ENCODE data around the gene IKZF2.

Gene IKZF2

GRCh38 chr2:212958757-212959295 lies 192.6 kb downstream of the IKZF2 start:
- DNase-seq (ENCODE audit: low spot score in 2 of 2) (no peak), ATAC-seq (peak; percentile 38)
- H3K9me3 Mint-ChIP-seq, result peaks cover 6% of the 10 kb centered on the region
- H3K36me3 Mint-ChIP-seq, result peaks cover 7% of the 10 kb centered on the region
- peak overlapping the region; percentile 91 for H3K27ac Mint-ChIP-seq
- H3K4me3 Mint-ChIP-seq, result peak overlapping the region; percentile 49
- H3K4me1 Mint-ChIP-seq, result peaks cover 56% of the 10 kb centered on the region

GRCh38 chr2:212958133-212958532 lies 193.3 kb downstream of the IKZF2 start:
- DNase-seq (ENCODE audit: low spot score in 2 of 2), result no peak
- Mint-ChIP-seq H3K27ac (peak overlapping the region; percentile 91), H3K4me3 (peak overlapping the region; percentile 49), H3K36me3 (peaks cover 9% of the 10 kb centered on the region), H3K9me3 (peaks cover 8% of the 10 kb centered on the region), H3K4me1 (peaks cover 63% of the 10 kb centered on the region)
- ATAC-seq, result no peak

GRCh38 chr2:212957624-212958023 lies 193.8 kb downstream of the IKZF2 start:
- DNase-seq (ENCODE audit: low spot score in 2 of 2) (no peak), ATAC-seq (peak; percentile 81)
- peak overlapping the region; percentile 49 for H3K4me3 Mint-ChIP-seq
- peaks cover 10% of the 10 kb centered on the region for H3K36me3 Mint-ChIP-seq
- peaks cover 9% of the 10 kb centered on the region for H3K9me3 Mint-ChIP-seq
- H3K4me1 Mint-ChIP-seq, result peaks cover 68% of the 10 kb centered on the region
- peak overlapping the region; percentile 91 for H3K27ac Mint-ChIP-seq

- Mint-ChIP-seq H3K4me3 (peak overlapping the region; percentile 49), H3K4me1 (peaks cover 68% of the 10 kb centered on the region), H3K27ac (peak overlapping the region; percentile 91), H3K9me3 (peaks cover 7% of the 10 kb centered on the region), H3K36me3 (peaks cover 16% of the 10 kb centered on the region)
- DNase-seq (ENCODE audit: low spot score in 2 of 2) (no peak), ATAC-seq (peak; percentile 66)
Observed at GRCh38 chr2:212956665-212957607, 194.5 kb downstream of the IKZF2 start.

GRCh38 chr2:212953170-212953920 lies 198.1 kb downstream of the IKZF2 start:
- H3K9me3 Mint-ChIP-seq, result peaks cover 13% of the 10 kb centered on the region
- DNase-seq (ENCODE audit: low spot score in 2 of 2), result no peak
- no peak overlapping the region for H3K4me3 Mint-ChIP-seq
- peaks cover 39% of the 10 kb centered on the region for H3K4me1 Mint-ChIP-seq
- peaks cover 22% of the 10 kb centered on the region for H3K36me3 Mint-ChIP-seq
- no peak for ATAC-seq
- H3K27ac Mint-ChIP-seq, result no peak overlapping the region

- Mint-ChIP-seq H3K9me3 (peaks cover 13% of the 10 kb centered on the region), H3K27ac (no peak overlapping the region), H3K36me3 (peaks cover 22% of the 10 kb centered on the region), H3K4me3 (no peak overlapping the region), H3K4me1 (peaks cover 19% of the 10 kb centered on the region)
- ATAC-seq (no peak), DNase-seq (ENCODE audit: low spot score in 2 of 2) (no peak)
Observed at GRCh38 chr2:212949786-212950185, 201.6 kb downstream of the IKZF2 start.

Data from stimulated activated effector memory CD8-positive, alpha-beta T cell treated with anti-CD3 and anti-CD28 coated beads, Interleukin-12 subunit alpha, Interleukin-12 subunit beta, amount 100 ng/mL, for 72 hours (primary cell).